ENCODE measurements around the gene NACC1. TPM values are rescaled to one million over a fixed set of nuclear protein-coding genes. Genes with fewer than 3 reads are reported as not detected.
A peak's percentile ranks its signal among the peaks of the same experiment; 100 is the strongest.

NACC1 gene
- total and polyA plus RNA-seq, 2 of the 13 experiments (the other 11 are each of a cell fraction or from before 2014, with no cell fraction given) = 31.8 to 42.3 TPM

- TF ChIP-seq TAF15 (IDR thresholded peaks at IDR 0.05; ENCODE audit: low read depth, low read length, poor library complexity, severe bottlenecking) = no peak
- no peak for TF ChIP-seq ZKSCAN5 (CRISPR knock-in tag; IDR thresholded peaks at IDR 0.05)
- TF ChIP-seq HDAC1 (CRISPR knock-in tag; IDR thresholded peaks at IDR 0.05) = peak; percentile 81
- no peak for TF ChIP-seq THAP8 (CRISPR knock-in tag; IDR thresholded peaks at IDR 0.05; ENCODE audit: borderline replicate concordance)
- no peak for TF ChIP-seq JUNB (CRISPR knock-in tag; IDR thresholded peaks at IDR 0.05; ENCODE audit: borderline replicate concordance)
- no peak for TF ChIP-seq MEIS2 (CRISPR knock-in tag; IDR thresholded peaks at IDR 0.05)
- peak; percentile 22; the same call in 1 of the 2 replicates for TF ChIP-seq HDAC2 (CRISPR knock-in tag; IDR thresholded peaks at IDR 0.05)
- TF ChIP-seq SNAPC2 (CRISPR knock-in tag; IDR thresholded peaks at IDR 0.05) = peak; percentile 99
- no peak for TF ChIP-seq ZBTB8A (CRISPR knock-in tag; IDR thresholded peaks at IDR 0.05; ENCODE audit: borderline replicate concordance, low read depth)
- TF ChIP-seq HOXA9 (CRISPR knock-in tag; IDR thresholded peaks at IDR 0.05; ENCODE audit: borderline replicate concordance) = no peak
- no peak for TF ChIP-seq CBX5 (CRISPR knock-in tag; IDR thresholded peaks at IDR 0.05; ENCODE audit: borderline replicate concordance)
- TF ChIP-seq ZNF30 (CRISPR knock-in tag; IDR thresholded peaks at IDR 0.05) = no peak
- TF ChIP-seq ZNF790 (CRISPR knock-in tag; IDR thresholded peaks at IDR 0.05; ENCODE audit: borderline replicate concordance) = no peak
- TF ChIP-seq HNRNPL (IDR thresholded peaks at IDR 0.05; ENCODE audit: low read depth, low read length) = no peak
- TF ChIP-seq ZNF552 (CRISPR knock-in tag; IDR thresholded peaks at IDR 0.05; ENCODE audit: borderline replicate concordance) = no peak
- no peak for TF ChIP-seq NRL (CRISPR knock-in tag; IDR thresholded peaks at IDR 0.05; ENCODE audit: borderline replicate concordance)
- TF ChIP-seq KDM5A (IDR thresholded peaks at IDR 0.05; ENCODE audit: borderline replicate concordance, low read length) = no peak
- TF ChIP-seq ZNF280B (CRISPR knock-in tag; IDR thresholded peaks at IDR 0.05; ENCODE audit: borderline replicate concordance) = no peak
- TF ChIP-seq ZNF740 (CRISPR knock-in tag; IDR thresholded peaks at IDR 0.05) = no peak
These were observed 16.3 kb upstream of the NACC1 start (continued) for GRCh38 chr19:13101590-13102415.

Measured in HepG2 (cell line).